Loucy (cell line): ENCODE measurements around the gene PIK3R5.

ENCODE experiments used
- H2AFZ ChIP-seq: fragments of 200-600 bp; sonication (generic); 2 replicates; pipeline ENCODE4 v1.6.0; 2016; ENCODE audit warnings: antibody characterized with exemption, mild to moderate bottlenecking, low read length, moderate library complexity
- H3F3A ChIP-seq: fragments of 200-600 bp; 2 replicates; pipeline ENCODE4 v1.6.0; 2016; ENCODE audit warnings: antibody characterized with exemption, low read depth, mild to moderate bottlenecking
- H3K27me3 ChIP-seq: fragments of 200-600 bp; sonication (generic); 2 replicates; pipeline ENCODE4 v1.6.1; 2014; ENCODE audit warnings: low read length, mild to moderate bottlenecking; ENCODE audit not compliant: insufficient read depth, poor library complexity, severe bottlenecking
- H3K36me3 ChIP-seq: fragments of 200-600 bp; sonication (generic); 2 replicates; pipeline ENCODE4 v1.6.1; 2016; ENCODE audit warnings: low read length; ENCODE audit not compliant: insufficient read depth
- H3K4me1 ChIP-seq: fragments of 200-600 bp; sonication (generic); 2 replicates; pipeline ENCODE4 v1.5.1; 2014; ENCODE audit warnings: low read length, mild to moderate bottlenecking; ENCODE audit not compliant: insufficient read depth, poor library complexity, severe bottlenecking
- H3K4me2 ChIP-seq: fragments of 200-600 bp; sonication (generic); 2 replicates; pipeline ENCODE4 v1.6.0; 2014; ENCODE audit warnings: antibody characterized with exemption, low read length, low read depth, mild to moderate bottlenecking; ENCODE audit not compliant: poor library complexity, severe bottlenecking
- H3K4me3 ChIP-seq: fragments of 200-600 bp; sonication (generic); 2 replicates; pipeline ENCODE4 v1.5.1; 2014; ENCODE audit warnings: low read length, mild to moderate bottlenecking, mixed read lengths; ENCODE audit not compliant: poor library complexity, severe bottlenecking
- H3K79me2 ChIP-seq: fragments of 200-600 bp; sonication (generic); 2 replicates; pipeline ENCODE4 v1.6.1; 2014; ENCODE audit warnings: low read length; ENCODE audit not compliant: insufficient read depth
- H3K9ac ChIP-seq: fragments of 200-600 bp; sonication (generic); 2 replicates; pipeline ENCODE4 v1.6.0; 2014; ENCODE audit warnings: mild to moderate bottlenecking, low read depth, low read length, moderate library complexity; ENCODE audit not compliant: poor library complexity, severe bottlenecking
- H3K9me2 ChIP-seq: fragments of 200-600 bp; sonication (generic); replicated peaks from 2 replicates; pipeline ENCODE4 v1.6.1; 2016; ENCODE audit warnings: low read depth, low read length, mixed read lengths
- H3K9me3 ChIP-seq: fragments of 200-600 bp; sonication (generic); 2 replicates; pipeline ENCODE4 v1.6.1; 2014; ENCODE audit warnings: mild to moderate bottlenecking, antibody characterized with exemption, low read length, low read depth; ENCODE audit not compliant: insufficient read depth
- H4K20me1 ChIP-seq: fragments of 200-600 bp; sonication (generic); 2 replicates; pipeline ENCODE4 v1.6.0; 2014; ENCODE audit warnings: antibody characterized with exemption, low read length, mild to moderate bottlenecking; ENCODE audit not compliant: insufficient read depth, poor library complexity, severe bottlenecking
- CTCF ChIP-seq: fragments of 200-600 bp; sonication (generic); conservative IDR thresholded peaks from 2 replicates; pipeline ENCODE4 v1.5.1; 2014; ENCODE audit warnings: mild to moderate bottlenecking, antibody characterized with exemption, low read length
- EZH2phosphoT487 ChIP-seq: fragments of 200-600 bp; IDR thresholded peaks from 2 replicates; pipeline ENCODE4 v1.6.1; 2018; ENCODE audit warnings: antibody characterized with exemption, mild to moderate bottlenecking, moderate library complexity, borderline replicate concordance

Gene PIK3R5

GRCh38 chr17:8872705-8873435, 92.6 kb downstream of the PIK3R5 start:
- Histone ChIP-seq H2AFZ (peak overlapping the region; percentile 80), H3K4me1 (peaks cover 29% of the 10 kb centered on the region), H3K36me3 (peaks cover 2% of the 10 kb centered on the region; the same call in 1 of the 2 replicates), H3K9me3 (no peaks in the 10 kb centered on the region), H3K27me3 (no peaks in the 10 kb centered on the region), H3K79me2 (no peaks in the 10 kb centered on the region), H3K9me2 (no peaks in the 10 kb centered on the region), H3F3A (no peaks in the 10 kb centered on the region), H3K4me3 (no peak overlapping the region), H4K20me1 (no peaks in the 10 kb centered on the region), H3K4me2 (no peak overlapping the region), H3K9ac (peak overlapping the region; percentile 48)
- TF ChIP-seq CTCF, result no peak
- TF ChIP-seq EZH2phosphoT487, result no peak

- H3K36me3 ChIP-seq, result no peaks in the 10 kb centered on the region
- H3K9ac ChIP-seq, result peak overlapping the region; percentile 10
- no peaks in the 10 kb centered on the region for H4K20me1 ChIP-seq
- no peaks in the 10 kb centered on the region for H3K9me3 ChIP-seq
- no peaks in the 10 kb centered on the region for H3K27me3 ChIP-seq
- H3K4me1 ChIP-seq, result peaks cover 35% of the 10 kb centered on the region
- H3K4me3 ChIP-seq, result no peak overlapping the region
- no peaks in the 10 kb centered on the region for H3K9me2 ChIP-seq
- no peak overlapping the region for H3K4me2 ChIP-seq
- TF ChIP-seq EZH2phosphoT487 (no peak), CTCF (no peak)
- H3K79me2 ChIP-seq, result peaks cover 3% of the 10 kb centered on the region
- no peaks in the 10 kb centered on the region for H3F3A ChIP-seq
- H2AFZ ChIP-seq, result peak overlapping the region; percentile 80
Observed at GRCh38 chr17:8872036-8872704, 93.3 kb downstream of the PIK3R5 start.

DNA sequence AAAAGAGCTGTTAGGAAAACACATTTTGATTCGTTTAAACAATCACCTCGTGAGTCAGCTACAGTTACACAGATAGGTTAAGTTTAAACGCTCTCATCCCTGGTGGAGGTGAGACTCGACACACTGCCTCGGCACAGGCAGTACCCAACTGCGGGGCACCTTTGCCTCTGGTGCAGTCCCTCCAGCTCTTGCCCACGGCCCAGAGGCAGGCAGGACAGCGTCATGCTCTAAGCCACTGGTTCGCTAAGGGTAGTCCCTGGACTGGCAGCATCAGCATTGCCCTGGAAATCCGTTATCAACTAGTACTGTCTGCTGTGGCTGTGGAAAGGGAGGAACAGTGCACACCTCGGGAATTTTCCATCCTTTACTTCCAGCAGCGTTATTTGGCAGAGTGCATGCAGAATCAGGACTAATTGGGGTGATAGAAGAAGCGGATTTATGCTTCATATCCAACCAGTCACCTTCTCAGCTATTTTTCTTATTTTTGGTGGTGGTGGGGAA, 94.4 kb downstream of the PIK3R5 start:
- H4K20me1 ChIP-seq, result no peaks in the 10 kb centered on the region
- H3K36me3 ChIP-seq, result no peaks in the 10 kb centered on the region
- H3K9ac ChIP-seq, result no peak overlapping the region
- no peaks in the 10 kb centered on the region for H3K27me3 ChIP-seq
- H3F3A ChIP-seq, result no peaks in the 10 kb centered on the region
- no peak overlapping the region for H3K4me2 ChIP-seq
- peaks cover 13% of the 10 kb centered on the region for H3K79me2 ChIP-seq
- H2AFZ ChIP-seq, result no peak overlapping the region
- TF ChIP-seq CTCF (no peak), EZH2phosphoT487 (no peak)
- no peak overlapping the region for H3K4me3 ChIP-seq
- H3K4me1 ChIP-seq, result peaks cover 46% of the 10 kb centered on the region
- H3K9me3 ChIP-seq, result no peaks in the 10 kb centered on the region
- no peaks in the 10 kb centered on the region for H3K9me2 ChIP-seq
